ENCODE data around the gene SHISA5.

The SHISA5 gene

DNA sequence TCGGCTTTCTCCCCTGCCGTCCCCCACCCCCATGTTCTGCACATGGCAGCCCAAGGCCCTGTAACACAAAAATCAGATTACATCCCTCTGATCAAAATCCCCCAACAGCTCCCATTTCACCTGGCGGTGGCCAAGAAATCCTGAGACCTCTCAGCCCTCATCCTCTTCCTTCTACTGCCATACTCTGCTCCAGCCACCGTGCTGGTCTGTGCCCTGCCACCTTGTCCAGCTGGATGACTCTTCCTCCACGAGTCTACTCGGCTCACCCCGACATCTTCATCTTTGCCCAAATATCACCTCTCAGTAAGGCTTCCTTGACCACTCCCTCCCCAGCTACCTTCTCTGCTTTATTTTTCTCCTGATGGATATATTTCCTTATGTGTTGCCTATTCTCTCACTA is 67.1 kb downstream of the SHISA5 start:
- Histone ChIP-seq H3K4me1 (ENCODE audit: insufficient read depth, low read length) (peaks cover 39% of the 10 kb centered on the region), H3K27me3 (ENCODE audit: insufficient read depth, low read length, poor library complexity) (no peaks in the 10 kb centered on the region), H4K20me1 (ENCODE audit: insufficient read depth, low read length) (peaks cover 11% of the 10 kb centered on the region), H3K4me2 (ENCODE audit: insufficient read depth, low read length) (0 out of 2 replicates have a peak overlapping the region, but pooled peaks have one; percentile 5), H3K79me2 (ENCODE audit: insufficient read depth, low read length) (peaks cover 32% of the 10 kb centered on the region), H2AFZ (ENCODE audit: low read depth, low read length) (no peak overlapping the region), H3K4me3 (ENCODE audit: low read depth in 1 of 2, low read length in 2 of 2) (no peak overlapping the region), H3K9me3 (ENCODE audit: insufficient read depth, low read length, severe bottlenecking) (no peaks in the 10 kb centered on the region), H3K36me3 (ENCODE audit: insufficient read depth, low read length) (peaks cover 32% of the 10 kb centered on the region), H3K9ac (ENCODE audit: low read depth, low read length) (no peak overlapping the region), H3K27ac (ENCODE audit: low read length) (no peak overlapping the region)
- TF ChIP-seq CTCF (IDR thresholded peaks at IDR 0.05; ENCODE audit: borderline replicate concordance, extremely low read depth, low read length, poor library complexity, severe bottlenecking) (no peak), EZH2 (IDR thresholded peaks at IDR 0.05; ENCODE audit: borderline replicate concordance, low read depth, low read length, severe bottlenecking) (no peak)
- no peak for DNase-seq
- ATAC-seq (ENCODE audit: insufficient read depth, low read depth): no peak

DNA sequence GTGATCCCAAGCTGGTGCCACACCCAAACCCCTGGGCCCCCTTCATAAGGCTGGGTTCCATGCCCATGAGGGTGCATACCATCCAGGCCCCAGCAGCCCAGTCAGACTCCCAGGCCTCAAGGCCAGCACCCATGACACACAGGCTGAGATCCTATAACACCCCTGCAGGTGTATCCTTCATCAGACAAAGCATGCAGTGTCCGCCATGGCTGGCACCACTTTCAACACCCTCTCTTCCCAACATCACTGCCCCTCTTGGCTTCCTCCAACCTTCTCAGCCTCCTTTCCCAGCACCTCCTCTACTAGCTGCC is 67.5 kb downstream of the SHISA5 start:
- no peak for TF ChIP-seq EZH2 (IDR thresholded peaks at IDR 0.05; ENCODE audit: borderline replicate concordance, low read depth, low read length, severe bottlenecking)
- no peak for TF ChIP-seq CTCF (IDR thresholded peaks at IDR 0.05; ENCODE audit: borderline replicate concordance, extremely low read depth, low read length, poor library complexity, severe bottlenecking)
- Histone ChIP-seq H3K4me3 (ENCODE audit: low read depth in 1 of 2, low read length in 2 of 2) (no peak overlapping the region), H3K4me1 (ENCODE audit: insufficient read depth, low read length) (peaks cover 35% of the 10 kb centered on the region), H3K27ac (ENCODE audit: low read length) (peak overlapping the region; percentile 19), H2AFZ (ENCODE audit: low read depth, low read length) (peak overlapping the region; percentile 50; the same call in 1 of the 2 replicates), H3K36me3 (ENCODE audit: insufficient read depth, low read length) (peaks cover 30% of the 10 kb centered on the region), H3K9me3 (ENCODE audit: insufficient read depth, low read length, severe bottlenecking) (no peaks in the 10 kb centered on the region), H3K4me2 (ENCODE audit: insufficient read depth, low read length) (peak overlapping the region; percentile 5), H3K27me3 (ENCODE audit: insufficient read depth, low read length, poor library complexity) (no peaks in the 10 kb centered on the region), H4K20me1 (ENCODE audit: insufficient read depth, low read length) (peaks cover 6% of the 10 kb centered on the region; the same call in 1 of the 2 replicates), H3K9ac (ENCODE audit: low read depth, low read length) (no peak overlapping the region; the same call in 1 of the 2 replicates), H3K79me2 (ENCODE audit: insufficient read depth, low read length) (peaks cover 28% of the 10 kb centered on the region)
- no peak for DNase-seq
- no peak for ATAC-seq (ENCODE audit: insufficient read depth, low read depth)

GRCh38 chr3:48435774-48436476 is 68.0 kb downstream of the SHISA5 start:
- ATAC-seq (ENCODE audit: insufficient read depth, low read depth): peak; percentile 70
- Histone ChIP-seq H4K20me1 (ENCODE audit: insufficient read depth, low read length) (0 out of 2 replicates have a peak, but pooled peaks cover 3% of the 10 kb centered on the region), H3K36me3 (ENCODE audit: insufficient read depth, low read length) (peaks cover 27% of the 10 kb centered on the region), H3K27me3 (ENCODE audit: insufficient read depth, low read length, poor library complexity) (no peaks in the 10 kb centered on the region), H3K9ac (ENCODE audit: low read depth, low read length) (no peak overlapping the region; the same call in 1 of the 2 replicates), H3K9me3 (ENCODE audit: insufficient read depth, low read length, severe bottlenecking) (no peaks in the 10 kb centered on the region), H3K4me3 (ENCODE audit: low read depth in 1 of 2, low read length in 2 of 2) (no peak overlapping the region), H2AFZ (ENCODE audit: low read depth, low read length) (peak overlapping the region; percentile 50; the same call in 1 of the 2 replicates), H3K79me2 (ENCODE audit: insufficient read depth, low read length) (peaks cover 23% of the 10 kb centered on the region), H3K4me1 (ENCODE audit: insufficient read depth, low read length) (peaks cover 31% of the 10 kb centered on the region), H3K27ac (ENCODE audit: low read length) (peak overlapping the region; percentile 19), H3K4me2 (ENCODE audit: insufficient read depth, low read length) (peak overlapping the region; percentile 5)
- peak; percentile 88 for DNase-seq
- TF ChIP-seq EZH2 (IDR thresholded peaks at IDR 0.05; ENCODE audit: borderline replicate concordance, low read depth, low read length, severe bottlenecking) (no peak), CTCF (IDR thresholded peaks at IDR 0.05; ENCODE audit: borderline replicate concordance, extremely low read depth, low read length, poor library complexity, severe bottlenecking) (peak; percentile 100)
